AG04449 (cell line): ENCODE results near the gene KIF26B.

ENCODE experiments used
- CTCF ChIA-PET: fragments of 350-600 bp; formaldehyde crosslinking; extraction: SDS; loops from one replicate; lab custom pipeline; 2021; ENCODE audit warnings: antibody characterized with exemption; lab: Yijun Ruan, JAX
- POLR2A ChIA-PET: fragments of 400-600, 350-600 bp; formaldehyde crosslinking; extraction: SDS; loops from one replicate; lab custom pipeline; 2020; ENCODE audit warnings: antibody characterized with exemption, inconsistent platforms; lab: Yijun Ruan, JAX
- DNase-seq: peaks from one replicate; pipeline ENCODE4 v3.0.0-alpha.2; 2010; ENCODE audit warnings: low read depth, low spot score
- H3K4me3 ChIP-seq: 2 replicates; pipeline ENCODE4 v1.5.1; 2011; ENCODE audit warnings: low read depth, mild to moderate bottlenecking, control low read depth, low read length
- TF ChIP-seq, protein P1 (sequence below): IDR thresholded peaks from one replicate; pipeline ENCODE4 v1.5.1; 2011; ENCODE audit warnings: mild to moderate bottlenecking, moderate library complexity, low read length, control low read depth, inconsistent platforms; ENCODE audit not compliant: insufficient read depth; ENCODE audit errors: missing control alignments

The KIF26B gene

DNA sequence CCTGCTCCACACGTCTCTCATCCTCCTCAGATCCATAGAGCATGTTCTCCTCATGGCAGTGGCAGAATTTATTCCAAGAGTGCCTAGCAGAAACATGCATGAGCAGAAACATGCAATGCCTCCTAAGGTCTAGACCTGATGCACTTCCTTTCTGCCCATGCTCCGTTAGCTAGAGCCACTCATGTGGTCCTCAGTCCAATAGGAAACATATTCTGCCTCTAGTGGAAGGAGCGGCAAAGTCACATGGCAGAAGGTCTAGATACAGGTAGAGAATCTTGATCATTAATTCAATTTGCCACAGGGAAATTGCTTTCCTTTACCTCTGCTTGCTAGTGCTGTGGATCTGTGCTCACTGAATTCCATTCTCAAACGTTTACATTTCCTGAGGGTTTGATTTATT is 130.4 kb downstream of the KIF26B start:
- CTCF ChIA-PET: no interaction called here
- DNase-seq: no peak
- TF ChIP-seq, protein P1, sequence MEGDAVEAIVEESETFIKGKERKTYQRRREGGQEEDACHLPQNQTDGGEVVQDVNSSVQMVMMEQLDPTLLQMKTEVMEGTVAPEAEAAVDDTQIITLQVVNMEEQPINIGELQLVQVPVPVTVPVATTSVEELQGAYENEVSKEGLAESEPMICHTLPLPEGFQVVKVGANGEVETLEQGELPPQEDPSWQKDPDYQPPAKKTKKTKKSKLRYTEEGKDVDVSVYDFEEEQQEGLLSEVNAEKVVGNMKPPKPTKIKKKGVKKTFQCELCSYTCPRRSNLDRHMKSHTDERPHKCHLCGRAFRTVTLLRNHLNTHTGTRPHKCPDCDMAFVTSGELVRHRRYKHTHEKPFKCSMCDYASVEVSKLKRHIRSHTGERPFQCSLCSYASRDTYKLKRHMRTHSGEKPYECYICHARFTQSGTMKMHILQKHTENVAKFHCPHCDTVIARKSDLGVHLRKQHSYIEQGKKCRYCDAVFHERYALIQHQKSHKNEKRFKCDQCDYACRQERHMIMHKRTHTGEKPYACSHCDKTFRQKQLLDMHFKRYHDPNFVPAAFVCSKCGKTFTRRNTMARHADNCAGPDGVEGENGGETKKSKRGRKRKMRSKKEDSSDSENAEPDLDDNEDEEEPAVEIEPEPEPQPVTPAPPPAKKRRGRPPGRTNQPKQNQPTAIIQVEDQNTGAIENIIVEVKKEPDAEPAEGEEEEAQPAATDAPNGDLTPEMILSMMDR: no peak
- POLR2A ChIA-PET: no interaction called here
- H3K4me3 ChIP-seq: no peak overlapping the region

DNA sequence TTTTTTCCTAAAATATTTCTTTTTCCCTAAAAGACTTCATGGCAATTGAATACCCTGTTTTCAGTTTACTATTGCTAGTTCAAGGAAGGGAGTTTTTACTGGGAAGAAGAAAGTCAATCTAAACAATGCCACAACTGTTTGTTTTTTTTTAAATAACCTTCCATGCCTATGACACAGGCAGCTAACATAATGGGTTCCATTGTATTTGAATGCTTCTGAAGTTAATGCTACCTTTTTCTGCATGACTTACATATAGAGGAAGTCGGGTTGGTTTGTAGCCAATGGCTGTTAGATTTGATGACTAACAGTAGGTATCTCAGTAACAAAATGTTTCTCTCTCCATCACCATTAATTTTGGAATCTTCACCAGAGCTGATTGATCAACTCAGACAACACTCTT is 134.0 kb downstream of the KIF26B start:
- ChIA-PET CTCF (no interaction called here), POLR2A (no interaction called here)
- no peak overlapping the region for H3K4me3 ChIP-seq
- no peak for DNase-seq
- TF ChIP-seq, protein P1: no peak

DNA sequence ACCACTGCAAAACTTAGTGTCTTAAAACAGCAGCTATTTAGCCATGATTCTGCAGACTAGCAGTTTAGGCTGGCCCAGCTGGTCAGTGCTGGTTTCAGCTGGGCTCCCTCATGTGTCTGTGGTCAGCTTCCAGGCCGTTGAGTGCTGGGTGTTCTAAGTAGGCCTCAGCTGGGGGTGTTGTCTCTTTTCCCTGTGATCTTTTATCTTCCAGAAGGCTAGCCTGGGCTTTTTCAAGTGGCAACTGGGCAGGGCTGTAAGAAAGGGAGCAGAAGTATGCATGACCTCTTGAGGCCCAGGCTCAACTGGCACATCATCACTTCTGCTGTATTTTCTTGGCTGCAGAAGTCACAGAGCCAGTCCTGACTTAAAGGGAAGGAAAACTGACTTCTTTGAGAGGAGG is 136.1 kb downstream of the KIF26B start:
- no peak overlapping the region for H3K4me3 ChIP-seq
- CTCF ChIA-PET: no interaction called here
- no peak for DNase-seq
- POLR2A ChIA-PET: no interaction called here
- TF ChIP-seq, protein P1: no peak

GRCh38 chr1:245291351-245291750 is 136.6 kb downstream of the KIF26B start:
- CTCF ChIA-PET: no interaction called here

DNA sequence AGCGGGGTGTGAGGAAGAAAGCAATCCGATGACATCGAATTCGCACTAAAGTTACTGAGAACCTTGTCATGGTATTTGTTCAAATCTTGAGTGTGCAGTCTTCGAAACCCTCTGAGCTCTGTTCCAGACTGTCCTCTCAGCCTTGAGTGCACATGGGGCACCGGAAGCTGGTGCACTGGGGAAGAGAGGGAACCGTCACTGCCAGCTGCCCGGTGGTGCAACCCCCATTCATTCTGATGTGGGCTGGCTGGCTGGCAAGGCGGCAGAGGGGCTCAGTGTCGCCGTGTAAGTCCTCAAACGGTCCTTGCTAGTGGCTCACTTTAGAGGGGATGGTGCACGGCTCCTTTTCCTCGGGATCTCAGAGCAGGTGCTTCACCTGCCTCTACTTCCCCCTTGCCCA is 137.4 kb downstream of the KIF26B start:
- no peak for DNase-seq
- CTCF ChIA-PET: no interaction called here
- no peak overlapping the region for H3K4me3 ChIP-seq
- POLR2A ChIA-PET: no interaction called here
- TF ChIP-seq, protein P1: no peak

More at GRCh38 chr1:245291351-245291750, 136.6 kb downstream of the KIF26B start:
- TF ChIP-seq, protein P1: no peak
- no peak overlapping the region for H3K4me3 ChIP-seq
- DNase-seq: no peak
- POLR2A ChIA-PET: no interaction called here

GRCh38 chr1:245292553-245292952 is 137.8 kb downstream of the KIF26B start:
- TF ChIP-seq, protein P1: no peak
- H3K4me3 ChIP-seq: no peak overlapping the region
- no peak for DNase-seq
- POLR2A ChIA-PET: no interaction called here
- CTCF ChIA-PET: no interaction called here
